Stimulated activated CD8-positive, alpha-beta memory T cell treated with anti-CD3 and anti-CD28 coated beads, Interleukin-7, amount 100 ng/mL, for 48 hours (primary cell): ENCODE measurements around the gene DNAJB6.

Source experiments
- DNase-seq, 2 donors: peaks; one replicate each; pipeline ENCODE4 v3.0.0-alpha.2; 2020; ENCODE audit warnings: low read depth in 1 of 2; ENCODE audit errors: extremely low read depth in 1 of 2

DNAJB6 gene

DNA sequence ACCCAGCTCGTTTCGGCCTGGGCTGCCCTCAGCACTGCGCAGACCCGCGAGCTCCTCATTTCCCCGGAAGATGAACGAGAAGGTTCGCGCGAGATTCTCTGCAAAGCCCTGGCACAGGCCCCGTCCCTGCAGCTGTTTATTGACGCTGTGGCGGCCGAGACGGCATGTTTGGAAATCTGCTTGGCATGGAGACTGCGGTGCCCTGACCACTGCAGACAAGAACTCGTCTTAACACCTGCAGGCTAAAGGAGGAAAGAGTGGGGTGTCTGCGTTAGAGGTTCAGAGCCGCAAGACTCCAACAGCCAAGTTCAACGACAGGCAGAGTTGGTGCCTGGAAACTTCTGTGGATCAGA, 125.6 kb downstream of the DNAJB6 start:
- no peak for DNase-seq

GRCh38 chr7:157462840-157463239, 126.0 kb downstream of the DNAJB6 start:
- DNase-seq, result no peak

DNA sequence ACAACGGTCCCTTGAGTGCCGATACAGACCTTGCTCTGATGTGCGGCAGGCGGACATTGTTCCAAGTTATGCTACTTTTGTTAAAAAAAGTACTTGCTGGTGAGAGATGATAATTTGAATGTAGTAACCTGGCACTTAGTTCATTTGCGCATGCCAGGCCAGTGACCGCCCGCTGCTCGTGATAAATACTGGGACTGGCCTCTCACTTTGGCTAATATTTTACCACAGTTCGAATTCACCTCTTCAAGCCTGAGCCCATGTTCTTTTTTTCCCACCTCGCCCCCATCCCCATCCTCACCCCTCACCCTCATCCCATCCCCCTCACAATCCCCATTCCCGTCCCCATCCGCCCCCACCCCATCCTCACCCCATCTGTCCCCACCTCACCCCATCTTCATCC, 126.4 kb downstream of the DNAJB6 start:
- no peak for DNase-seq

- DNase-seq, result no peak
Observed at GRCh38 chr7:157464111-157464970, 127.5 kb downstream of the DNAJB6 start.

DNA sequence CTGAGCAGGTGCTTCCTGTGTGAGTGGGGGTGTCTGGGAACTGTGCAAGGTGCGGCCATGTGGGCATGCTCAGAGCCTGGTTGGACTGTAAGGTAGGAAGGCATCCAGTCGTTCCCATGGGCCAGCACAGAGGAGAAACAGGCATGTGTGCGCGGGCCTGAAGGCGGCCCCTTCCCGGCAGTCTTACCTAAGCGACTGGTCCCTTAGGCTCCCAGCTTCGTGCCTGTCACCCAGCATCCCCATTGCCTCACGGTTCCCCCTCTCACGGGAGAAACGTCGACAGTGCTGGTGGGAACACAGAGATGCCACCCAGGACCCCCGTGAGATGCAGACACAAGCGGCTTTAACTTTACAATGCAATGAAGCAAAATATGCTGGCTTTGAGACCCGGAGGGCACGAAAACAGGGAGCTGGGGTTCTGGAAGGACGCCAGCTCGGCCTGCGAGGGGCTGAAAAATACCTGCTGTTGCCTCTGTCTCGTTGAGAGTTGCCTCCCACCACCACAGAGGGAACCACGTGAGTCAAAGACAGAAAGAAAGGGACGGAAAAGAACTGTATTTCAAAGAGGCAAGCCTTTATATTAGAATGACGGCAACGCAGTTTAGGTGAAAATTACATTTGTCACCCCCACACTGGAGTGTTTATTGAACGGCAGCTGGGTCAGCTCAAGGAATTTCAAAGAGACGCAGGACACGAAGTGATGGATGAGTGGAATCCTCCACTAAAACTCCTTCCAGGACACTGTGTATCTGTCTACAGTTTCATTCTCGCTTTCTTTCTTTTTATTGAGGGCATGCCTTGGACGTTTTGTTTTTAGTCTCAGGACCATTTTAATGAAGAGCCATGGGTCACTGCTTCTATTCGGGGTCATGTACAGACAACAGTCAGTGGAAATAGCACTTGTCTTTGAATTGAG, 128.4 kb downstream of the DNAJB6 start:
- no peak for DNase-seq

GRCh38 chr7:157465891-157466866, 129.4 kb downstream of the DNAJB6 start:
- no peak for DNase-seq

GRCh38 chr7:157466867-157467261, 130.1 kb downstream of the DNAJB6 start:
- no peak for DNase-seq
